OCI-LY3 (cell line): ENCODE data around the gene KIF18A.

ENCODE experiments used
- H2AFZ ChIP-seq: fragments of 200-600, 300-600 bp; shearing (Covaris generic); 2 replicates; pipeline ENCODE4 v1.6.0; 2014; ENCODE audit warnings: antibody characterized with exemption, low read depth, low read length
- H3K27ac ChIP-seq: fragments of 200-600, 300-600 bp; sonication (generic); 2 replicates; pipeline ENCODE4 v1.5.1; 2014; ENCODE audit warnings: mild to moderate bottlenecking, low read length, moderate library complexity, mixed read lengths
- H3K27me3 ChIP-seq: fragments of 200-600, 300-600 bp; sonication (generic); 2 replicates; pipeline ENCODE4 v1.6.1; 2014; ENCODE audit warnings: low read depth, low read length, mixed read lengths
- H3K36me3 ChIP-seq: fragments of 200-600, 300-600 bp; sonication (generic); replicated peaks from 2 replicates; pipeline ENCODE3; 2014; ENCODE audit warnings: low read depth, low read length, mixed read lengths
- H3K4me1 ChIP-seq: fragments of 300-600, 200-600 bp; sonication (generic); 2 replicates; pipeline ENCODE4 v1.6.1; 2014; ENCODE audit warnings: low read length, mixed read lengths
- H3K4me2 ChIP-seq: fragments of 200-600, 300-600 bp; sonication (generic); 2 replicates; pipeline ENCODE4 v1.6.1; 2014; ENCODE audit warnings: low read length, mixed read lengths
- H3K4me3 ChIP-seq: fragments of 300-600, 200-600 bp; sonication (generic); 2 replicates; pipeline ENCODE4 v1.5.1; 2014; ENCODE audit warnings: antibody characterized with exemption, mild to moderate bottlenecking, low read length, moderate library complexity
- H3K79me2 ChIP-seq: fragments of 300-600, 200-600 bp; shearing (Covaris generic); 2 replicates; pipeline ENCODE4 v1.6.1; 2014; ENCODE audit warnings: mild to moderate bottlenecking, low read length, mixed read lengths
- H3K9ac ChIP-seq: fragments of 300-600, 200-600 bp; shearing (Covaris generic); 2 replicates; pipeline ENCODE4 v1.6.0; 2014; ENCODE audit warnings: mild to moderate bottlenecking, low read length, moderate library complexity
- H3K9me3 ChIP-seq: fragments of 200-600, 300-600 bp; shearing (Covaris generic); 2 replicates; pipeline ENCODE4 v1.6.1; 2014; ENCODE audit warnings: low read length, mixed read lengths; ENCODE audit not compliant: insufficient read depth
- H4K20me1 ChIP-seq: fragments of 200-600, 300-600 bp; sonication (generic); 2 replicates; pipeline ENCODE4 v1.6.1; 2016; ENCODE audit warnings: low read length, mixed read lengths; ENCODE audit not compliant: insufficient read depth
- CTCF ChIP-seq: fragments of 200-600, 300-600 bp; sonication (generic); IDR thresholded peaks from 2 replicates; pipeline ENCODE4 v1.5.1; 2014; ENCODE audit warnings: antibody characterized with exemption, low read length, low read depth
- EZH2phosphoT487 ChIP-seq: fragments of 200-600 bp; shearing (Covaris generic); IDR thresholded peaks from 2 replicates; pipeline ENCODE4 v1.6.1; 2018; ENCODE audit warnings: antibody characterized with exemption, mixed run types, low read depth

The KIF18A gene

GRCh38 chr11:28123151-28123581 lies 15.2 kb upstream of the KIF18A start:
- H3K27ac ChIP-seq: no peak overlapping the region
- no peak overlapping the region for H3K4me3 ChIP-seq
- H4K20me1 ChIP-seq: peaks cover 5% of the 10 kb centered on the region; the same call in 1 of the 2 replicates
- H3K9ac ChIP-seq: no peak overlapping the region
- no peak for TF ChIP-seq CTCF
- no peak for TF ChIP-seq EZH2phosphoT487
- H3K27me3 ChIP-seq: no peaks in the 10 kb centered on the region
- H3K9me3 ChIP-seq: no peaks in the 10 kb centered on the region
- H3K79me2 ChIP-seq: no peaks in the 10 kb centered on the region
- no peak overlapping the region for H3K4me2 ChIP-seq
- no peak overlapping the region for H2AFZ ChIP-seq
- no peaks in the 10 kb centered on the region for H3K4me1 ChIP-seq
- H3K36me3 ChIP-seq: no peaks in the 10 kb centered on the region

GRCh38 chr11:28117712-28118111 lies 9.8 kb upstream of the KIF18A start:
- no peak overlapping the region for H3K27ac ChIP-seq
- H3K4me2 ChIP-seq: no peak overlapping the region
- peaks cover 3% of the 10 kb centered on the region for H3K36me3 ChIP-seq
- H3K4me1 ChIP-seq: no peaks in the 10 kb centered on the region
- no peak for TF ChIP-seq EZH2phosphoT487
- no peak for TF ChIP-seq CTCF
- no peaks in the 10 kb centered on the region for H3K27me3 ChIP-seq
- H4K20me1 ChIP-seq: peaks cover 8% of the 10 kb centered on the region; the same call in 1 of the 2 replicates
- no peak overlapping the region for H2AFZ ChIP-seq
- 0 out of 2 replicates have a peak, but pooled peaks cover under 1% of the 10 kb centered on the region for H3K79me2 ChIP-seq
- H3K4me3 ChIP-seq: no peak overlapping the region
- H3K9me3 ChIP-seq: no peaks in the 10 kb centered on the region
- H3K9ac ChIP-seq: no peak overlapping the region

- no peaks in the 10 kb centered on the region for H3K27me3 ChIP-seq
- H3K79me2 ChIP-seq: peaks cover 30% of the 10 kb centered on the region
- peaks cover 8% of the 10 kb centered on the region; the same call in 1 of the 2 replicates for H4K20me1 ChIP-seq
- no peak for TF ChIP-seq CTCF
- no peak for TF ChIP-seq EZH2phosphoT487
- H3K4me1 ChIP-seq: peaks cover 9% of the 10 kb centered on the region
- H3K36me3 ChIP-seq: peaks cover 3% of the 10 kb centered on the region
- H3K4me2 ChIP-seq: no peak overlapping the region
- no peak overlapping the region for H2AFZ ChIP-seq
- H3K9ac ChIP-seq: no peak overlapping the region
- H3K4me3 ChIP-seq: no peak overlapping the region
- H3K9me3 ChIP-seq: no peaks in the 10 kb centered on the region
- H3K27ac ChIP-seq: no peak overlapping the region
Observed at GRCh38 chr11:28114731-28115130, 6.8 kb upstream of the KIF18A start.

GRCh38 chr11:28114116-28114515 lies 6.2 kb upstream of the KIF18A start:
- no peak overlapping the region for H2AFZ ChIP-seq
- H4K20me1 ChIP-seq: peaks cover 8% of the 10 kb centered on the region; the same call in 1 of the 2 replicates
- H3K27ac ChIP-seq: no peak overlapping the region
- H3K79me2 ChIP-seq: peaks cover 36% of the 10 kb centered on the region
- no peak overlapping the region for H3K4me2 ChIP-seq
- TF ChIP-seq EZH2phosphoT487 (no peak), CTCF (no peak)
- H3K4me3 ChIP-seq: no peak overlapping the region
- peaks cover 15% of the 10 kb centered on the region for H3K4me1 ChIP-seq
- H3K9ac ChIP-seq: no peak overlapping the region
- peaks cover 3% of the 10 kb centered on the region for H3K36me3 ChIP-seq
- no peaks in the 10 kb centered on the region for H3K27me3 ChIP-seq
- no peaks in the 10 kb centered on the region for H3K9me3 ChIP-seq
